Fibroblast of lung (primary cell): ENCODE results near the gene FGF4. TPM values are rescaled to one million over a fixed set of nuclear protein-coding genes. Genes with fewer than 3 reads are reported as not detected.

ENCODE experiments used
- DNase-seq, 2 donors: peaks; one replicate each; pipeline versions ENCODE4 v3.0.0 to v3.0.0-alpha.2; 2010; ENCODE audit warnings: low read depth in 2 of 2
- H2AFZ ChIP-seq: 2 replicates; pipeline ENCODE4 v1.5.1; 2012; ENCODE audit warnings: low read length, control low read depth, inconsistent platforms
- H3K27ac ChIP-seq: 2 replicates; pipeline ENCODE4 v1.5.1; 2011; ENCODE audit warnings: low read length, control low read depth; ENCODE audit not compliant: insufficient read depth
- H3K27me3 ChIP-seq: 2 replicates; pipeline ENCODE4 v1.5.1; 2011; ENCODE audit warnings: mild to moderate bottlenecking, low read length; ENCODE audit not compliant: control insufficient read depth, insufficient read depth
- H3K36me3 ChIP-seq: 2 replicates; pipeline ENCODE4 v1.5.1; 2011; ENCODE audit warnings: low read length; ENCODE audit not compliant: control insufficient read depth, insufficient read depth
- H3K4me1 ChIP-seq: 2 replicates; pipeline ENCODE4 v1.5.1; 2011; ENCODE audit warnings: low read length; ENCODE audit not compliant: control insufficient read depth, insufficient read depth; ENCODE audit errors: extremely low read depth
- H3K4me2 ChIP-seq: 2 replicates; pipeline ENCODE4 v1.5.1; 2011; ENCODE audit warnings: low read length, control low read depth; ENCODE audit not compliant: insufficient read depth; ENCODE audit errors: extremely low read depth
- H3K4me3 ChIP-seq, 4 experiments: fragments of 200-600 bp in 1 of 4; sonication (generic) in 1 of 4; replicated peaks in 1 of 4; 2 replicates each; pipeline ENCODE4 v1.5.1; 2011 to 2016; ENCODE audit warnings: low read length in 4 of 4, low read depth in 3 of 4, mild to moderate bottlenecking in 3 of 4, control low read depth in 2 of 4, inconsistent platforms in 1 of 4, mixed read lengths in 1 of 4; ENCODE audit not compliant: insufficient read depth in 1 of 4; ENCODE audit errors: control extremely low read depth in 1 of 4
- H3K79me2 ChIP-seq: 2 replicates; pipeline ENCODE4 v1.5.1; 2012; ENCODE audit warnings: mild to moderate bottlenecking, low read length, inconsistent platforms; ENCODE audit not compliant: control insufficient read depth, insufficient read depth
- H3K9ac ChIP-seq: 2 replicates; pipeline ENCODE4 v1.5.1; 2011; ENCODE audit warnings: mild to moderate bottlenecking, low read length, control low read depth; ENCODE audit not compliant: insufficient read depth
- H3K9me3 ChIP-seq: 2 replicates; pipeline ENCODE4 v1.5.1; 2012; ENCODE audit warnings: low read depth, low read length; ENCODE audit not compliant: control insufficient read depth, insufficient read depth
- H4K20me1 ChIP-seq: 2 replicates; pipeline ENCODE4 v1.5.1; 2011; ENCODE audit warnings: low read length; ENCODE audit not compliant: control insufficient read depth, insufficient read depth; ENCODE audit errors: extremely low read depth
- EZH2 ChIP-seq: IDR thresholded peaks from 2 replicates; pipeline ENCODE4 v1.5.1; 2012; ENCODE audit warnings: low read length, control low read depth, mild to moderate bottlenecking; ENCODE audit errors: missing control alignments
- polyA plus RNA-seq, 2 donors: library from polyadenylated mRNA; depleted of rRNA in 1 of 2; stranded (reverse) in 1 of 2; unstranded in 1 of 2; fragments of >200 nt; gene quantifications; 2 replicates each; pipeline ENCODE4 v1.2.1, GENCODE V29; 2011 to 2012; ENCODE audit warnings: missing spikeins in 1 of 2
- total RNA-seq: library from RNA; depleted of rRNA; stranded (reverse); fragments of >200 nt; gene quantifications from 2 replicates; pipeline ENCODE4 v1.2.1, GENCODE V29; 2014
- TF ChIP-seq, protein P1 (sequence below), 2 donors: IDR thresholded peaks in 1 of 2; conservative IDR thresholded peaks in 1 of 2; 1 replicate in 1 of 2; 2 replicates in 1 of 2; pipeline ENCODE4 v1.5.1; 2011 to 2012; ENCODE audit warnings: low read length in 2 of 2, control low read depth in 1 of 2, inconsistent platforms in 1 of 2, low read depth in 1 of 2, mild to moderate bottlenecking in 1 of 2

Gene FGF4
- total and polyA plus RNA-seq, 2 donors (not counting 1 experiment from before 2014, with no cell fraction given) = not detected

DNA sequence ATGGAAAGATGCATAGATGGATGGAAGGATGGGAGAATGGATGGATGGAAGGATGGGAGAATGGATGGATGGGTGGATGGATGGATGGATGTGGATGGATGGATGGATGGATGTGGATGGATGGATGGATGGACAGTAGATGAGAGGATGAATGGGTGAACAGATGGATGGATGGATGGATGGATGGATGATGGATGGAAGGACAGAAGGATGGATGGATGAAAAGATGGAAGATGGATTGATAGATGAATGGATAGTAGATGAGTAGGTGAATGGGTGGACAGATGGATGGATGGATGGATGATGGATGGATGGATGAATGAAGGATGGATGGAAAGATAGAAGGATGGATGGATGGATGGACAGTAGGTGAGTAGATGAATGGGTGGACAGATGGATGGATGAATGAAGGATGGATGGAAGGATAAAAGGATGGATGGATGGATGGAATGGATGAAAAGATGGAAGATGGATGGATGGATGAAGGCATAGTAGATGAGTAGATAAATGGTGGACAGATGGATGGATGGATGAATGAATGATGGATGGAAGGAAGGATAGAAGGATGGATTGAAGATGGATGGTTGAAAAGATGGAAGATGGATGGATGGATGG, 28.6 kb upstream of the FGF4 start:
- H3K4me1 ChIP-seq = no peaks in the 10 kb centered on the region
- H3K79me2 ChIP-seq = no peaks in the 10 kb centered on the region
- no peak for TF ChIP-seq EZH2
- TF ChIP-seq, protein P1, sequence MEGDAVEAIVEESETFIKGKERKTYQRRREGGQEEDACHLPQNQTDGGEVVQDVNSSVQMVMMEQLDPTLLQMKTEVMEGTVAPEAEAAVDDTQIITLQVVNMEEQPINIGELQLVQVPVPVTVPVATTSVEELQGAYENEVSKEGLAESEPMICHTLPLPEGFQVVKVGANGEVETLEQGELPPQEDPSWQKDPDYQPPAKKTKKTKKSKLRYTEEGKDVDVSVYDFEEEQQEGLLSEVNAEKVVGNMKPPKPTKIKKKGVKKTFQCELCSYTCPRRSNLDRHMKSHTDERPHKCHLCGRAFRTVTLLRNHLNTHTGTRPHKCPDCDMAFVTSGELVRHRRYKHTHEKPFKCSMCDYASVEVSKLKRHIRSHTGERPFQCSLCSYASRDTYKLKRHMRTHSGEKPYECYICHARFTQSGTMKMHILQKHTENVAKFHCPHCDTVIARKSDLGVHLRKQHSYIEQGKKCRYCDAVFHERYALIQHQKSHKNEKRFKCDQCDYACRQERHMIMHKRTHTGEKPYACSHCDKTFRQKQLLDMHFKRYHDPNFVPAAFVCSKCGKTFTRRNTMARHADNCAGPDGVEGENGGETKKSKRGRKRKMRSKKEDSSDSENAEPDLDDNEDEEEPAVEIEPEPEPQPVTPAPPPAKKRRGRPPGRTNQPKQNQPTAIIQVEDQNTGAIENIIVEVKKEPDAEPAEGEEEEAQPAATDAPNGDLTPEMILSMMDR (conservative IDR thresholded peaks at IDR 0.05 in 1 of 2, IDR thresholded peaks at IDR 0.05 in 1 of 2; ENCODE audit: low read depth in 1 of 2, low read length in 2 of 2) = no peak

GRCh38 chr11:69803022-69803421, 27.9 kb upstream of the FGF4 start:
- Histone ChIP-seq H3K27me3 (peaks cover 1% of the 10 kb centered on the region), H3K4me2 (no peak overlapping the region), H3K9me3 (no peaks in the 10 kb centered on the region), H3K27ac (no peak overlapping the region), H4K20me1 (no peaks in the 10 kb centered on the region), H3K36me3 (no peaks in the 10 kb centered on the region), H3K79me2 (no peaks in the 10 kb centered on the region), H3K9ac (no peak overlapping the region), H3K4me1 (no peaks in the 10 kb centered on the region), H2AFZ (no peak overlapping the region), H3K4me3 (no peak overlapping the region)
- TF ChIP-seq EZH2 = no peak
- TF ChIP-seq, protein P1 (conservative IDR thresholded peaks at IDR 0.05 in 1 of 2, IDR thresholded peaks at IDR 0.05 in 1 of 2; ENCODE audit: low read depth in 1 of 2, low read length in 2 of 2) = no peak
- DNase-seq = no peak

More for the DNA sequence above, 28.6 kb upstream of the FGF4 start:
- Histone ChIP-seq H3K27ac (no peak overlapping the region), H3K9ac (no peak overlapping the region), H3K9me3 (no peaks in the 10 kb centered on the region), H3K36me3 (no peaks in the 10 kb centered on the region), H3K4me2 (no peak overlapping the region), H3K4me3 (no peak overlapping the region), H2AFZ (no peak overlapping the region), H3K27me3 (peaks cover 6% of the 10 kb centered on the region), H4K20me1 (no peaks in the 10 kb centered on the region)
- no peak for DNase-seq

DNA sequence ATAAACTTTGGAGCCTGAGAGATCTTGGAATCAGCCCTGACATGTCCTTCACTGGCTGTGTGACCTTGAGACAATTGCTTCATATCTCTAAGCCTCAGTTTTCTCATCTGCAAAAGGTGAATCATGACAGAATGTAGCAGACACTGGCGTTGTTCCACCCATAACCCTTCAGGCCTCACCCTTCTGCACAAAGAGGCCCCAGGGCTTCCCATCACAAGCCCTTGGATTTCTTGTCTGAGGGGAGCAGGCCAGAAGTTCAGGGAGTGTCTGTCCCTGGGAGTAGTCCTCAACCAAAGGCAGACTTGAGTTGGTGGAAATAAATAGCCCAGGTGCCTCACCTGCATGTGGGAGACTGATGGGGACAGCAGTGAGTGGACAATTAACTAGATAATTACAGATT, 27.4 kb upstream of the FGF4 start:
- no peaks in the 10 kb centered on the region for H3K79me2 ChIP-seq
- H2AFZ ChIP-seq = no peak overlapping the region
- H3K27ac ChIP-seq = no peak overlapping the region
- H3K4me3 ChIP-seq = no peak overlapping the region
- no peaks in the 10 kb centered on the region for H3K9me3 ChIP-seq
- TF ChIP-seq, protein P1 (conservative IDR thresholded peaks at IDR 0.05 in 1 of 2, IDR thresholded peaks at IDR 0.05 in 1 of 2; ENCODE audit: low read depth in 1 of 2, low read length in 2 of 2) = no peak
- TF ChIP-seq EZH2 = no peak
- DNase-seq = no peak
- H3K4me1 ChIP-seq = no peaks in the 10 kb centered on the region
- H3K4me2 ChIP-seq = no peak overlapping the region
- no peak overlapping the region for H3K9ac ChIP-seq
- H4K20me1 ChIP-seq = no peaks in the 10 kb centered on the region
- H3K27me3 ChIP-seq = no peaks in the 10 kb centered on the region
- no peaks in the 10 kb centered on the region for H3K36me3 ChIP-seq
